HG03460 (cell line): Measurements from ENCODE around the gene TNFRSF17.
A peak's percentile ranks its signal among the peaks of the same experiment; 100 is the strongest.
"Not testable (repeated sequence)": the region's sequence is repeated elsewhere in the genome, so short reads cannot be mapped to it uniquely, and the experiment has no call there.

Experiments used
- ATAC-seq: cut with Tn5 transposase; IDR thresholded peaks from one replicate; pipeline ENCODE4 v1.9.1; 2021; ENCODE audit not compliant: unreplicated experiment

The TNFRSF17 gene

GRCh38 chr16:11964761-11965551 is at the start of gene TNFRSF17:
TNFRSF17 (plus strand) TSS chr16:11965210; CDS start chr16:11965325, 115 bp downstream.
- peak; percentile 83 for ATAC-seq

GRCh38 chr16:11915644-11916523 is 49.1 kb upstream of the TNFRSF17 start, which contains the start of gene GSPT1:
GSPT1 (minus strand) TSS chr16:11915956; CDS start chr16:11915720, 236 bp downstream.
- ATAC-seq, result peak; percentile 82

- ATAC-seq, result no peak
Observed at GRCh38 chr16:11916524-11917285, 48.3 kb upstream of the TNFRSF17 start.

GRCh38 chr16:11924046-11924445 is 41.0 kb upstream of the TNFRSF17 start:
- not testable (repeated sequence) for ATAC-seq

DNA sequence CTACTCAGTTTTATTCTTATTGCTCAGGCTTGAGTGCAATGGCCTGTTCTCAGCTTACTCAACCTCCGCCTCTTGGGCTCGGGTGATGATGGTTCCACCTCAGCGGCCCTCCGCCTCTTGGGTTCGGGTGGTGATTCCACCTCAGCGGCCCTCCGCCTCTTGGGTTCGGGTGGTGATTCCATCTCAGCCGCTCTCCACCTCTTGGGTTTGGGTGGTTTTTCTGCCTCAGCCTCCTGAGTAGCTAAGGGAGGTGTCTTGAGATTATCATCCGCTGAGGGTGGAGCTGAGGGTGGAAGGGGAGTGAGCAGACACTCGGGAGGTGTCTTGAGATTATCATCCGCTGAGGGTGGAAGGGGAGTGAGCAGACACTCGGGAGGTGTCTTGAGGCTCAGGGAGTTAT is 37.7 kb upstream of the TNFRSF17 start:
- ATAC-seq, result not testable (repeated sequence)

GRCh38 chr16:11941945-11942344 is 23.1 kb upstream of the TNFRSF17 start, which contains the start of gene NPIPB2:
NPIPB2 (minus strand) TSS chr16:11942045; CDS start chr16:11942045, 0 bp downstream.
- not testable (repeated sequence) for ATAC-seq

DNA sequence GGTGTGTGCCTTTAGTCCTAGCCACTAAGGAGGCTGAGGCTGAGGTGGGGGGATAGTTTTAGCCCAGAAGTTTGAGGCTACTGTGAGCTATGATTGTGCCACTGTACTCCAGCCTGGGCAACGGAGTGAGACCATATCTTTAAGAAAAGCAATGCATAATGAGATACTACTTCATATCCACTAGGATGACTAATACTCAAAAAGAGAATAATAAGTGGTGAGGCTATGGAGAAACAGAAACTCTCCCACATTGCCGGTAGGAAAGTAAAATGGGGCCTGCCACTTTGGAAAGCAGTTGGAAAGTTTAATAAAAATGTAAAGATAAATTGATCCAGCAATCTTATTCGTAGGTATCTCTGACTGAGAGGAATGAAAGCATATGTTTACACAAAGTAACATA is 18.6 kb upstream of the TNFRSF17 start:
- ATAC-seq, result no peak

GRCh38 chr16:11948819-11949218 is 16.2 kb upstream of the TNFRSF17 start:
- ATAC-seq, result no peak

- ATAC-seq, result no peak
Observed at GRCh38 chr16:11949527-11949926, 15.5 kb upstream of the TNFRSF17 start.

- ATAC-seq, result no peak
Observed at GRCh38 chr16:11950388-11950787, 14.6 kb upstream of the TNFRSF17 start.

GRCh38 chr16:11953576-11953975 is 11.4 kb upstream of the TNFRSF17 start:
- ATAC-seq, result not testable (repeated sequence)

- no peak for ATAC-seq
Observed at GRCh38 chr16:11955713-11956123, 9.3 kb upstream of the TNFRSF17 start.

DNA sequence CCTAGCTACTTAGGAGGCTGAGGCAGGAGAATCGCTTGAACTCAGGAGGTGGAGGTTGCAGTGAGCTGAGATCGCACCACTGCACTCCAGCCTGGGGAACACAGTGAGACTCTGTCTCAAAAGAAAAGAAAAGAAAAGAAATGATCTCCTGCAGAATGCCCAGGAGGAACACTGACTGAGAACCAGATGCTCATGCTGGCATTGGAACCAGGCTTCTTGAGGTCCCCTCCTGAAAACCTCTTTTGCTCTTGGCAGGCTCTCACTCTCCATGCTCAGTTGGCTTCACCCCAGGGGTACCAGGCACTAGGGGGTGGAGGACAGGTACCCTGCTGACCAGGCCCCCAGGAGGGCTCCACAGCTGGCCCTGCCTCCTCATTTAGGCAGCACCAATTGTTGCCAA is 8.5 kb upstream of the TNFRSF17 start:
- no peak for ATAC-seq

GRCh38 chr16:11957591-11958395 is 7.2 kb upstream of the TNFRSF17 start:
- ATAC-seq, result no peak

GRCh38 chr16:11962457-11962856 is 2.6 kb upstream of the TNFRSF17 start:
- not testable (repeated sequence) for ATAC-seq

- not testable (repeated sequence) for ATAC-seq
Observed at GRCh38 chr16:11962978-11963377, 2.0 kb upstream of the TNFRSF17 start.

DNA sequence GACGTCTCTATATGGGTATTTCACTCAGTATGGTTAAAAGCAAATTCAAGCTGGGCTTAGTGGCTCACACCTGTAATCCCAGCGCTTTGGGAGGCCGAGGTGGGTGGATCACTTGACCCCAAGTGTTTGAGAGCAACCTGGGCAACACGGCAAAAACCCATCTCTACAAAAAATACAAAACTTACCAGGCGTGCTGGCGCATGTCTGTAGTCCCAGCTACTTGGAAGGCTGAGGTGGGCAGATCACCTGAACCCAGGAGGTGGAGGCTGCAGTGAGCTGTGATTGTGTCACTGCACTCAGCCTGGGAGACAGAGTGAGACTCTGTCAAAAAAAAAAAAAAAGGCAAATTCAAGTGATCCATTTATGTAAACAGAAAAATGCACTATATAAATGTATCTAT is 1.3 kb upstream of the TNFRSF17 start:
- ATAC-seq, result no peak

DNA sequence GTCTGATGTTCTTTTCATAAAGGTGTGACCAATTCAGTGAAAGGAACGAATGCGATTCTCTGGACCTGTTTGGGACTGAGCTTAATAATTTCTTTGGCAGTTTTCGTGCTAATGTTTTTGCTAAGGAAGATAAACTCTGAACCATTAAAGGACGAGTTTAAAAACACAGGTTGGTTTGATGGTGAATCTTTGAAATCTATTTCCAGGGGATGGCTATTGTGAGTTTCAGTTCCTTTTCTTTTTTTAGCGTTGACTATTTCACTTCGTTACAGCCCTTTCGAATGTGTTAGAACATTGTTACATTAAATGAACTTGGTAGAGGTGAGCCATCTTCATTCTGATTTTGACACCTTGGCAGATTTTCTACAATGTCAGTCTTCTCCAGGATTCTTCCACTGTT is 1.2 kb downstream of the TNFRSF17 start:
- ATAC-seq, result peak; percentile 38

- no peak for ATAC-seq
Observed at GRCh38 chr16:11967195-11967911, 2.3 kb downstream of the TNFRSF17 start.
